A673 (cell line): Measurements from ENCODE around the gene POU2AF2.

Source experiments
- CTCF ChIP-seq: fragments of 300-800, 200-600 bp; sonication (generic); conservative IDR thresholded peaks from 2 replicates; pipeline ENCODE4 v1.5.1; 2017; ENCODE audit warnings: low read depth, mild to moderate bottlenecking, antibody characterized with exemption, low read length, moderate library complexity, mixed read lengths
- EZH2 ChIP-seq: fragments of 200-600 bp; sonication (generic); IDR thresholded peaks from 2 replicates; pipeline ENCODE4 v1.6.1; 2017; ENCODE audit warnings: borderline replicate concordance, low read depth, mild to moderate bottlenecking, mixed read lengths, antibody characterized with exemption, low read length; ENCODE audit not compliant: poor library complexity, severe bottlenecking

- TF ChIP-seq CTCF (no peak), EZH2 (no peak)
These were observed 39.1 kb upstream of the POU2AF2 start for GRCh38 chr11:111206472-111206871.
